HEK293T (cell line): ENCODE data around the gene TBX5.

ENCODE experiments used
- CTCF ChIA-PET: fragments of 350-600 bp; formaldehyde crosslinking; extraction: SDS; loops from one replicate; lab custom pipeline; 2021; ENCODE audit warnings: antibody characterized with exemption, inconsistent platforms; lab: Yijun Ruan, JAX
- POLR2A ChIA-PET: fragments of 350-600 bp; formaldehyde crosslinking; extraction: SDS; loops from one replicate; lab custom pipeline; 2020; ENCODE audit warnings: antibody characterized with exemption, inconsistent platforms; lab: Yijun Ruan, JAX
- DNase-seq: peaks from one replicate; pipeline ENCODE4 v3.0.0; 2012; ENCODE audit warnings: mixed read lengths; ENCODE audit errors: extremely low spot score
- ARNT ChIP-seq: fragments of 450-650 bp; IDR thresholded peaks from 2 replicates; pipeline ENCODE4 v1.6.1; 2017; ENCODE audit warnings: mild to moderate bottlenecking
- BHLHE40 ChIP-seq: fragments of 450-650 bp; IDR thresholded peaks from 2 replicates; pipeline ENCODE4 v1.6.1; 2016; ENCODE audit warnings: mild to moderate bottlenecking, moderate library complexity, borderline replicate concordance
- CTBP1 ChIP-seq: fragments of 450-650 bp; IDR thresholded peaks from 2 replicates; pipeline ENCODE4 v1.6.1; 2016; ENCODE audit warnings: borderline replicate concordance
- ELF4 ChIP-seq: fragments of 450-650 bp; IDR thresholded peaks from 2 replicates; pipeline ENCODE4 v1.6.1; 2017; ENCODE audit warnings: antibody characterized with exemption
- FOXA1 ChIP-seq: fragments of 450-650 bp; IDR thresholded peaks from 2 replicates; pipeline ENCODE4 v1.6.1; 2016; ENCODE audit warnings: mild to moderate bottlenecking
- FOXK2 ChIP-seq: fragments of 450-650 bp; IDR thresholded peaks from 2 replicates; pipeline ENCODE4 v1.6.1; 2016; ENCODE audit warnings: mild to moderate bottlenecking
- FOXM1 ChIP-seq: fragments of 450-650 bp; IDR thresholded peaks from 2 replicates; pipeline ENCODE4 v1.6.1; 2017; ENCODE audit warnings: mild to moderate bottlenecking, borderline replicate concordance
- HDGF ChIP-seq: fragments of 450-650 bp; IDR thresholded peaks from 2 replicates; pipeline ENCODE4 v1.6.1; 2017; ENCODE audit warnings: antibody characterized with exemption, borderline replicate concordance
- L3MBTL2 ChIP-seq: fragments of 450-650 bp; conservative IDR thresholded peaks from 2 replicates; pipeline ENCODE4 v1.6.1; 2016; ENCODE audit warnings: mild to moderate bottlenecking
- LEF1 ChIP-seq: fragments of 450-650 bp; IDR thresholded peaks from 2 replicates; pipeline ENCODE4 v1.6.1; 2017; ENCODE audit warnings: mild to moderate bottlenecking, borderline replicate concordance
- NFRKB ChIP-seq: fragments of 450-650 bp; IDR thresholded peaks from 2 replicates; pipeline ENCODE4 v1.6.1; 2016; ENCODE audit warnings: mild to moderate bottlenecking, moderate library complexity
- PKNOX1 ChIP-seq: fragments of 450-650 bp; IDR thresholded peaks from 2 replicates; pipeline ENCODE4 v1.6.1; 2016
- SP1 ChIP-seq: fragments of 450-650 bp; IDR thresholded peaks from 2 replicates; pipeline ENCODE4 v1.6.1; 2017
- SUZ12 ChIP-seq: fragments of 450-650 bp; IDR thresholded peaks from 2 replicates; pipeline ENCODE4 v1.6.1; 2016; ENCODE audit warnings: mild to moderate bottlenecking
- TARDBP ChIP-seq: fragments of 450-650 bp; IDR thresholded peaks from 2 replicates; pipeline ENCODE4 v1.6.1; 2016
- ZNF384 ChIP-seq: fragments of 450-650 bp; IDR thresholded peaks from 2 replicates; pipeline ENCODE4 v1.6.1; 2016

The TBX5 gene

GRCh38 chr12:114318984-114319383 lies 87.0 kb downstream of the TBX5 start:
- DNase-seq: no peak
- CTCF ChIA-PET: no interaction called here
- POLR2A ChIA-PET: no interaction called here
- TF ChIP-seq FOXM1 (no peak), FOXA1 (no peak), L3MBTL2 (no peak), LEF1 (no peak), SUZ12 (no peak), FOXK2 (no peak), ELF4 (no peak), ARNT (no peak), HDGF (no peak), PKNOX1 (no peak), NFRKB (no peak)

- TF ChIP-seq ARNT: no peak
- TF ChIP-seq FOXM1: no peak
- no peak for TF ChIP-seq CTBP1
- no peak for TF ChIP-seq SP1
- no peak for TF ChIP-seq TARDBP
- TF ChIP-seq L3MBTL2: no peak
- no peak for TF ChIP-seq NFRKB
- no peak for TF ChIP-seq FOXK2
- POLR2A ChIA-PET: no interaction called here
- DNase-seq: no peak
- CTCF ChIA-PET: no interaction called here
Measured at GRCh38 chr12:114316076-114316475, 89.9 kb downstream of the TBX5 start.

- DNase-seq: no peak
- POLR2A ChIA-PET: no interaction called here
- CTCF ChIA-PET: no interaction called here
- TF ChIP-seq FOXA1 (no peak), CTBP1 (0 out of 2 replicates have a peak, but pooled peaks have one; percentile 8)
Measured at GRCh38 chr12:114314974-114315720, 90.8 kb downstream of the TBX5 start.

- DNase-seq: no peak
- ChIA-PET CTCF (no interaction called here), POLR2A (no interaction called here)
- TF ChIP-seq ZNF384 (no peak), PKNOX1 (no peak), SP1 (no peak), BHLHE40 (no peak)
Measured at GRCh38 chr12:114314403-114314802, 91.5 kb downstream of the TBX5 start.

- CTCF ChIA-PET: no interaction called here
- TF ChIP-seq HDGF (no peak), NFRKB (no peak), LEF1 (no peak), ARNT (no peak), FOXM1 (no peak)
- no peak for DNase-seq
- POLR2A ChIA-PET: no interaction called here
Measured at GRCh38 chr12:114313910-114314309, 92.0 kb downstream of the TBX5 start.

- POLR2A ChIA-PET: no interaction called here
- DNase-seq: no peak
- TF ChIP-seq L3MBTL2 (no peak), FOXK2 (no peak), ELF4 (no peak), SP1 (no peak), ARNT (no peak), FOXM1 (no peak)
- CTCF ChIA-PET: no interaction called here
Measured at GRCh38 chr12:114311974-114312373, 94.0 kb downstream of the TBX5 start.

GRCh38 chr12:114306646-114307045 lies 99.3 kb downstream of the TBX5 start:
- TF ChIP-seq LEF1 (no peak), ZNF384 (no peak), TARDBP (no peak), NFRKB (no peak), FOXK2 (no peak), SUZ12 (no peak), FOXM1 (no peak), ARNT (no peak)
- no peak for DNase-seq
- ChIA-PET CTCF (no interaction called here), POLR2A (no interaction called here)

- no peak for TF ChIP-seq PKNOX1
- TF ChIP-seq ELF4: no peak
- no peak for TF ChIP-seq CTBP1
- TF ChIP-seq SUZ12: no peak
- no peak for TF ChIP-seq LEF1
- no peak for TF ChIP-seq ARNT
- TF ChIP-seq BHLHE40: no peak
- no peak for TF ChIP-seq NFRKB
- no peak for TF ChIP-seq L3MBTL2
- no peak for TF ChIP-seq ZNF384
- no peak for TF ChIP-seq SP1
- no peak for TF ChIP-seq FOXM1
- no peak for TF ChIP-seq FOXK2
- TF ChIP-seq HDGF: no peak
- TF ChIP-seq TARDBP: no peak
- TF ChIP-seq FOXA1: no peak
- POLR2A ChIA-PET: no interaction called here
- no peak for DNase-seq
- CTCF ChIA-PET: no interaction called here
Measured at GRCh38 chr12:114305446-114305845, 100.5 kb downstream of the TBX5 start.
